GM13977 (cell line): ENCODE data around the gene IL1R1.

Experiments used
- DNase-seq: peaks from one replicate; pipeline ENCODE4 v3.0.0; 2012; ENCODE audit warnings: low spot score
- CTCF ChIP-seq: IDR thresholded peaks from 2 replicates; pipeline ENCODE4 v1.5.1; 2012; ENCODE audit warnings: mild to moderate bottlenecking, control low read depth; ENCODE audit not compliant: insufficient read depth; ENCODE audit errors: extremely low read depth, missing control alignments
- in situ Hi-C: fragments of 300-500 bp; cut with MboI; formaldehyde crosslinking; loops from one replicate; pipeline ENCODE4 v1.12.0; 2022; ENCODE audit warnings: low sequenced_read_pairs, low pct_unique_long_range_greater_than_20kb, mixed read lengths, inconsistent platforms; ENCODE audit not compliant: unreplicated experiment

IL1R1 gene

GRCh38 chr2:102229141-102229769, 86.7 kb downstream of the IL1R1 start:
- no peak for DNase-seq
- in situ Hi-C loops, result no loop called here
- TF ChIP-seq CTCF, result no peak
